Stimulated activated CD8-positive, alpha-beta memory T cell treated with anti-CD3 and anti-CD28 coated beads, Interleukin-7, amount 100 ng/mL, for 1 hour (primary cell): ENCODE measurements around the gene SETBP1.

Experiments
- DNase-seq, 2 donors: peaks; one replicate each; pipeline ENCODE4 v3.0.0-alpha.2; 2020; ENCODE audit warnings: low read depth in 2 of 2

SETBP1 gene

DNA sequence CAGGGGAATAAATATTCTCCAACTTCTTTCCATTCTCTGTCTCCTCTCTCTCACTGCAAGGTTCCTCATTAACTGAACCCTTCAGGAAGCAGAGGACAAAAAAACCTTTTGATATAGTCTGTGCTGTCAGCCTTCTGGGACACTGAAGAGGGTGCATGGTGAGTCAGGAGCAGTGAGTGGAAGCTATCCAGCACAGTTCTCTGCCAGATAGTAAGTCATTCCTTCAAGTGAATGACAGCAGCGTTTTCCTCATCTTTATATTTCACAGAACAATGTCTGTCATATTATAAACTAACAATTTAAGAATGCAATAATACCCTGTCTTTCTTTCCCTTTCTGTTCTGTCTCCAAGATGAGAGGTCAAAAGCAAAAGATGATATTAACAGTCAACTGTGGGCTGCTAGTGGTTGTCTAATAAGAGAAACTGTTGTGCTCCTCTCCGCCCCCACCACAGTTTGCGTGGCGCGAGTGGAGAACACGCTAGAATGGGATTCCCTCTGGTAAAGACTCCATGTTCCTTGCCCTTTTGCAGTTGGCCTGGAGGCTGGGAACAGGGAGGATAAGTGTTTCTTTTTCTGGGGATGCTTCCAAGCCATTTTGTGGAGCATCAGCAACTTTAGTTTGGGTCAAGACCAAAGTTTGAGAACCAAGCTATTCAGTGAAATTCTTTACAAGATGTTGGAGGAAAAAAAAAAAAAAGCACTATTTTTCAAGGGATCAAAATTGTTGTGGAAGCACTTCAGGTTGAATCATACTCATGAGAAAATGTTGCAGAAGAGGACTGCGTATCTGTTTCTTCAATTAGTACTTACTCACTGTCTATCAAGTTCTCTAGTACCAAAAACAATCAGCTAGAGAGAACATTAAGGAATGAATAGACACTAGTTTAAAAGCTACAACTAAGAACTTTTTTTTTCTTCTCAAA is 430.2 kb downstream of the SETBP1 start:
- DNase-seq = no peak

DNA sequence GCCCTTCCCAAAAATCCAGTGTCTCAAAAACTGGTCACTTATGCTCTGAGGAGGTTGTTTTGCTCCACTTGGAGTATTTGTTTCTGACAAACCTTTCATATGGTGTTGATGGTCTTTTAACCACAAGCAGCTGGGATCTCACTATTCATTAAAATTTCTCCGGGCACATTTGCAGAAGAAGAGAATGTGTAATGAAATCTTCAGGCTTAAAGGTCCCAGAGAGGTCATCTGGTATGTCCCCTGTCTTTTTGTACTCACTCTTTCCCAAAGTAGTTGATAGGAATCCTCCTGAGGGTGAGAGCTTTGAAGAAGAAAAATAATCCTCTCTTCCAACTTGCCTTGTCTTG is 430.8 kb downstream of the SETBP1 start:
- no peak for DNase-seq

DNA sequence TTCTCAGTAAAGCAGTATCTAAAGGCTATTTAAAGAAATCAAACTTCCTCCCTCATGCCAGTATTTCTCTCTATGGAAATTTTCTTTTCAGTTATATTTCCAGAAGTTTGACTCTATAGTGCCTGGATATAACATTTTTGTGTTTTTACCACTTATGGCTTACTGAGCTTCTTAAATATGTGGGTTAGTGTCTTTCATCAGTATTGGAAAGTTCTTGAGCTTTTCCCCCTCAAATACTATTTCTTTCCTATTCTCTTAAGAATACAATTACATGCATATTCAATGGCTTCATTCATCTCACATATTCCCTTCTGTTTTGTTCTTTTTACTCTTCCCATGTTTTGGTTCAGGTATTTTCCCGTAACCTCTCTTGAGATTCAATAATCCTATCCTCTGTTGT is 432.0 kb downstream of the SETBP1 start:
- no peak for DNase-seq

DNA sequence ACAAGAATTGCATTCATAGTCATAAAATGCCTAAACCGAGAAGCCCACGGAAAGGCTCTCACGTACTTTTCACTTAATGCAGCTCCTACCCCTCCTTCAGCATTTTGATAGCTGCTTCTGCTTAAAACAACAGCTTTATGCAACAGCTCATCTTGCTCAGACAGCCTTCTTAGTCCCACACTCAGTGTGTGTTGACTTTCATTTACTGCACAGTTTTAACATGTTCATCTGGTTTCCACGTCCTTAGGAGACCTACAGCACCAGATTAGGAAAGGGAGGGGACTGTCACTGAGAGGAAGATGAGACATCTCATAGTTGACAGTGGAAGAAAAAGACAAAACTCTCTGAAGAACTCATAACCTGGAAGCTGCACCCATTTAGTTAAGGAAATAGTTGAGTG is 435.4 kb downstream of the SETBP1 start:
- no peak for DNase-seq
